Measurements from ENCODE around the gene SLC6A7. TPM values are rescaled to one million over a fixed set of nuclear protein-coding genes. Genes with fewer than 3 reads are reported as not detected.

The SLC6A7 gene
- total RNA-seq, 1 experiment from 2014 or later: 0.04 TPM

- CTCF ChIA-PET: interaction anchor here (0.6 to 2.2 kb wide), 14 partner anchors 14 to 234 kb away, joined by 3 to 22 read pairs (median 4); partner anchors contain the start of genes PDGFRB and SLC6A7
- no peak overlapping the region for H3K27ac Mint-ChIP-seq
These were observed 13.0 kb upstream of the SLC6A7 start for GRCh38 chr5:150176745-150177477.

GRCh38 chr5:150177721-150178120 lies 12.1 kb upstream of the SLC6A7 start:
- H3K4me3 Mint-ChIP-seq: no peak overlapping the region
- no peaks in the 10 kb centered on the region for H3K36me3 Mint-ChIP-seq
- H3K4me1 Mint-ChIP-seq: no peaks in the 10 kb centered on the region
- H3K27ac Mint-ChIP-seq: no peak overlapping the region
- CTCF ChIA-PET: interaction anchor here (1.3 to 1.5 kb wide), 2 partner anchors 34 to 47 kb away, joined by 4 to 5 read pairs; no protein-coding TSS in a partner anchor
- POLR2A ChIA-PET: no interaction called here
- peaks cover 21% of the 10 kb centered on the region for H3K27me3 Mint-ChIP-seq (ENCODE audit: low read depth)
- ATAC-seq (no peak), DNase-seq (ENCODE audit: low spot score) (no peak)
- no peaks in the 10 kb centered on the region for H3K9me3 Mint-ChIP-seq
- TF ChIP-seq NFYB (CRISPR knock-in tag; conservative IDR thresholded peaks at IDR 0.05; ENCODE audit: low read depth): no peak
- TF ChIP-seq HMGA2 (CRISPR knock-in tag; IDR thresholded peaks at IDR 0.05): no peak
- no peak for TF ChIP-seq ZNF416 (CRISPR knock-in tag; IDR thresholded peaks at IDR 0.05)
- TF ChIP-seq FOXJ3 (CRISPR knock-in tag; IDR thresholded peaks at IDR 0.05; ENCODE audit: borderline replicate concordance): no peak
- TF ChIP-seq EMX1 (CRISPR knock-in tag; IDR thresholded peaks at IDR 0.05): no peak
- no peak for TF ChIP-seq ATF3 (CRISPR knock-in tag; conservative IDR thresholded peaks at IDR 0.05)
- no peak for TF ChIP-seq IRF1 (CRISPR knock-in tag; IDR thresholded peaks at IDR 0.05)
- TF ChIP-seq ERG (CRISPR knock-in tag; IDR thresholded peaks at IDR 0.05): no peak
- no peak for TF ChIP-seq CDX4 (CRISPR knock-in tag; IDR thresholded peaks at IDR 0.05; ENCODE audit: borderline replicate concordance)
- TF ChIP-seq PRRX2 (CRISPR knock-in tag; IDR thresholded peaks at IDR 0.05): no peak
- no peak for TF ChIP-seq ZNF396 (CRISPR knock-in tag; IDR thresholded peaks at IDR 0.05; ENCODE audit: borderline replicate concordance)
- no peak for TF ChIP-seq USF2 (CRISPR knock-in tag; IDR thresholded peaks at IDR 0.05)

More at GRCh38 chr5:150176745-150177477, 13.0 kb upstream of the SLC6A7 start:
- no peak for TF ChIP-seq ZBTB21 (CRISPR knock-in tag; IDR thresholded peaks at IDR 0.05; ENCODE audit: borderline replicate concordance)
- TF ChIP-seq NR2C2 (CRISPR knock-in tag; IDR thresholded peaks at IDR 0.05): no peak
- TF ChIP-seq OVOL2 (CRISPR knock-in tag; IDR thresholded peaks at IDR 0.05; ENCODE audit: borderline replicate concordance): no peak
- no peak for TF ChIP-seq MAX (CRISPR knock-in tag; IDR thresholded peaks at IDR 0.05)
- TF ChIP-seq RELA (CRISPR knock-in tag; IDR thresholded peaks at IDR 0.05; ENCODE audit: borderline replicate concordance): no peak
- TF ChIP-seq ELF4 (CRISPR knock-in tag; IDR thresholded peaks at IDR 0.05; ENCODE audit: low read depth): no peak
- TF ChIP-seq ZNF425 (CRISPR knock-in tag; conservative IDR thresholded peaks at IDR 0.05): no peak
- no peak for TF ChIP-seq PRDM15 (CRISPR knock-in tag; IDR thresholded peaks at IDR 0.05)
- no peak for TF ChIP-seq NFYB (CRISPR knock-in tag; conservative IDR thresholded peaks at IDR 0.05; ENCODE audit: low read depth)
- H3K27me3 Mint-ChIP-seq (ENCODE audit: low read depth): peaks cover 27% of the 10 kb centered on the region
- no peak overlapping the region for H3K4me3 Mint-ChIP-seq
- H3K4me1 Mint-ChIP-seq: no peaks in the 10 kb centered on the region
- no peaks in the 10 kb centered on the region for H3K9me3 Mint-ChIP-seq
- DNase-seq (ENCODE audit: low spot score): no peak
- POLR2A ChIA-PET: no interaction called here
- ATAC-seq: no peak
- no peaks in the 10 kb centered on the region for H3K36me3 Mint-ChIP-seq

All from WTC11 (cell line).